ENCODE data around the gene AKT1.

AKT1 gene

GRCh38 chr14:104784846-104785707, 10.5 kb downstream of the AKT1 start:
- no peak for DNase-seq

GRCh38 chr14:104784218-104784568, 11.4 kb downstream of the AKT1 start:
- no peak for DNase-seq

GRCh38 chr14:104783484-104784217, 11.9 kb downstream of the AKT1 start:
- no peak for DNase-seq

- DNase-seq: no peak
Measured at GRCh38 chr14:104782808-104783139, 12.8 kb downstream of the AKT1 start.

GRCh38 chr14:104782086-104782807, 13.3 kb downstream of the AKT1 start:
- DNase-seq: no peak

GRCh38 chr14:104781271-104782077, 14.1 kb downstream of the AKT1 start:
- DNase-seq: peak; percentile 24

- DNase-seq: no peak
Measured at GRCh38 chr14:104780513-104781030, 15.0 kb downstream of the AKT1 start.

GRCh38 chr14:104779776-104780512, 15.6 kb downstream of the AKT1 start:
- no peak for DNase-seq

GRCh38 chr14:104778694-104779331, 16.7 kb downstream of the AKT1 start:
- peak; percentile 49 for DNase-seq

- DNase-seq: peak; percentile 27
Measured at GRCh38 chr14:104777808-104778249, 17.7 kb downstream of the AKT1 start.

- DNase-seq: peak; percentile 41
Measured at GRCh38 chr14:104776961-104777807, 18.4 kb downstream of the AKT1 start.

- peak; percentile 18 for DNase-seq
Measured at GRCh38 chr14:104776481-104776880, 19.1 kb downstream of the AKT1 start.

- DNase-seq: no peak
Measured at GRCh38 chr14:104775073-104775489, 20.5 kb downstream of the AKT1 start.

- DNase-seq: peak; percentile 20
Measured at GRCh38 chr14:104774453-104775072, 21.0 kb downstream of the AKT1 start.

- peak; percentile 67 for DNase-seq
Measured at GRCh38 chr14:104773505-104774452, 21.8 kb downstream of the AKT1 start.

- DNase-seq: no peak
Measured at GRCh38 chr14:104772707-104773504, 22.6 kb downstream of the AKT1 start.

GRCh38 chr14:104771918-104772706, 23.4 kb downstream of the AKT1 start:
- DNase-seq: no peak
